Stomach smooth muscle (tissue), 2 donors: Measurements from ENCODE around the gene SYT5.

ENCODE experiments used
- H3K27ac ChIP-seq: one replicate; pipeline ENCODE4 v1.7.0; 2013; ENCODE audit warnings: mild to moderate bottlenecking, low read length, inconsistent platforms
- H3K27me3 ChIP-seq, 2 donors: one replicate each; pipeline ENCODE4 v1.7.0; 2013; ENCODE audit warnings: low read length in 2 of 2; ENCODE audit not compliant: insufficient read depth in 2 of 2, control insufficient read depth in 1 of 2
- H3K36me3 ChIP-seq, 2 donors: one replicate each; pipeline ENCODE4 v1.7.0; 2013; ENCODE audit warnings: low read length in 2 of 2; ENCODE audit not compliant: control insufficient read depth in 2 of 2, insufficient read depth in 2 of 2
- H3K4me1 ChIP-seq: one replicate; pipeline ENCODE4 v1.7.0; 2013; ENCODE audit warnings: low read length; ENCODE audit not compliant: control insufficient read depth, insufficient read depth
- H3K4me3 ChIP-seq, 2 donors: one replicate each; pipeline ENCODE4 v1.7.0; 2013; ENCODE audit warnings: low read length in 2 of 2
- H3K9ac ChIP-seq, 2 donors: one replicate each; pipeline ENCODE4 v1.7.0; 2013; ENCODE audit warnings: low read length in 2 of 2, mild to moderate bottlenecking in 1 of 2
- H3K9me3 ChIP-seq, 2 donors: one replicate each; pipeline ENCODE4 v1.7.0; 2013; ENCODE audit warnings: low read length in 2 of 2; ENCODE audit not compliant: control insufficient read depth in 2 of 2
- donor health status: healthy.
- donor health status: Pancreatic carcinoma.

SYT5 gene

DNA sequence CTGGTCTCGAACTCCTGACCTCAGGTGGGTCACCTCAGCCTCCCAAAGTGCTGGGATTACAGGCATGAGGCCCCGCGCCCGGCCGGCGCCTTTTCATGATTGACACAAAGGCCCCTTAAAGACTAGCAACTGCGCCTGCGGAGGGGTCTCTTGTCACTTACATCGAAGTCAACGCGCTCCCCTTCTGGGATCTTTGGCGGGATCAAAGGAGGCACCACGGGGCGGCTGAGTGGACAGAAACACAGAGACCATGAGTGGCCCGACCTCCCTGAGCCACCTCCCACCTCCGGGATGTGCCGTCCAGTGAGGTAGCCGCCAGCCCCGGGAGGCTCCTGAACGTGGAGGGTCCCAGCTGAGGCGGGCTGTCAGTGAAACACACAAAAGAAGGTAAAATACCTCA lies 38.4 kb downstream of the SYT5 start:
- peaks cover 3% of the 10 kb centered on the region for H3K4me1 ChIP-seq
- H3K27ac ChIP-seq: no peak overlapping the region
- H3K27me3 ChIP-seq: peaks cover 45 to 47% of the 10 kb centered on the region in 2 donors
- no peaks in the 10 kb centered on the region for H3K9me3 ChIP-seq
- no peaks in the 10 kb centered on the region for H3K36me3 ChIP-seq
- no peak overlapping the region for H3K9ac ChIP-seq
- no peak overlapping the region for H3K4me3 ChIP-seq

DNA sequence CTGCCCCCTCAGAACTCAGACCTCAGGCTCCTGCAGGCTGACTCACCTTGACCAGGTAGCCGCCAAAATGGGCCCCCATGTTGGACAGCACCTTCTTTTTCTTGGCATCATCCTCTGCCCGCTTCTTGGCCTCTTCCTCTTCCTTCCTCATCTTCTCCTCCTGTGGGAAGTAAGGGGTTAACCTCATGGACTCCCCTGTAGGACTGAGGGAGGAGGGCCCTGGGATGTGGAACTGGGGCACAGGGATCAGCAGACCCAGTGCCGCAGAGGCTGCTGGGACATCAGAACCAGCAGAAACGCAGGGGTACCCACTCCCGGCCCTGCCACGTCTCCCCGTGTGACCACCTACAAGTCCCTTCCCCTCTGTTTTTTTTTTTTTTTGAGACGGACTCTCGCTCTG lies 42.2 kb downstream of the SYT5 start:
- no peak overlapping the region for H3K9ac ChIP-seq
- peaks cover 35 to 36% of the 10 kb centered on the region in 2 donors for H3K27me3 ChIP-seq
- H3K4me3 ChIP-seq: no peak overlapping the region
- no peaks in the 10 kb centered on the region for H3K36me3 ChIP-seq
- H3K27ac ChIP-seq: no peak overlapping the region
- H3K9me3 ChIP-seq: no peaks in the 10 kb centered on the region
- H3K4me1 ChIP-seq: peaks cover 3% of the 10 kb centered on the region

DNA sequence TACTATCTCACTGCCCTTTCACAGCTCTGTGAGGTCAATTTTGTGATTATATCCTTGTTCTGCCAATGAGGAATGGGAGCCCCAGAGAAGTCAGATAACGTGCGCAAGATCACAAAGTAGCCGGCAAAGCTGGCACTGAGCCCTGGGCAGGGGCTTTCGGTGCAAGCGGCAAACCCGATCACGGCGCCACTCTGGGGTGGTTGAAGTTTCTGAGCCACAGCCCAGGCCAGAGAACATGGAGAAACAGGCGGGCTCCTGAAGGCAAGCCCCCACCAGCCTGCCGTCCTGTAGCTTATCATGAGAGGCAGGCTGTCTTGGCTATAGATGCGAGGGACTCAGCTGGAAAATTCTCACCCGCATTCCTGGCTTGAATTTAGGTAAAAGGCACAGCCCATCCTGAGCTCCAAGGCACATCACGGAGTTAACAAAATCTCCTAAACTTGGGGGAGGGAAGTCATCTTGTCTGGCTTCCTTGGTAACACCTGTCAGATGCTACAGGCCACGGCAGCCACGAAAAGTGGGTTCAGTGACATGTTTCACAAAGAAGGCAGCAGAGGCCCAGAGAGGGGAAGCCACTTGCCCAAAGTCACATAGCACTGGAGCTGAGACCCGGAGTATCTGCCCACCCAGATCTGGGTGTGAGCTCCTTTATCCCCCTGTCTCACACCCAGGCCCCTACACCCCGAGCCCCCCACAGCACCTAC lies 43.5 kb downstream of the SYT5 start:
- Histone ChIP-seq H3K27ac (no peak overlapping the region), H3K9ac (no peak overlapping the region), H3K4me3 (no peak overlapping the region), H3K9me3 (no peaks in the 10 kb centered on the region), H3K36me3 (no peaks in the 10 kb centered on the region), H3K27me3 (peaks cover 28 to 34% of the 10 kb centered on the region in 2 donors), H3K4me1 (peaks cover 3% of the 10 kb centered on the region)

DNA sequence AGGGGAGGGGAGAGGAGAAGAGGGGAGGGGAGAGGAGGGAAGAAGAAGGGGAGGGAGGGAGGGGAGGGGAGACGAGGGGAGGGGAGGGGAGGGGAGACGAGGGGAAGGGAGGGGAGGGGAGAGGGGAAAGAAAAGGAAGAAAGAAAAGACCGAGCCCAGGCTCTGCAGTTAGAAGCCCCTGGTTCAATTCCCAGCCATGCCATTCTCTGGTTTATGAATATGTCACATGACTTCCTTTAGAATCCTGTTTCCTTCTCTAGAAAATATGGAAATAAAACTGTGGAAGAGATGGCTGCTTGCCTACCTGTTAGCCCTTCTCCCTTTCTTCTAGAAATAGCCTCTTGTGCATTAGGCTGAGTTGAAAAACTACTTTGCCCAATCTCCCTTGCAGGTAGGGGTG lies 45.4 kb downstream of the SYT5 start:
- Histone ChIP-seq H3K27me3 (peaks cover 30 to 31% of the 10 kb centered on the region in 2 donors), H3K27ac (no peak overlapping the region), H3K4me1 (no peaks in the 10 kb centered on the region)

DNA sequence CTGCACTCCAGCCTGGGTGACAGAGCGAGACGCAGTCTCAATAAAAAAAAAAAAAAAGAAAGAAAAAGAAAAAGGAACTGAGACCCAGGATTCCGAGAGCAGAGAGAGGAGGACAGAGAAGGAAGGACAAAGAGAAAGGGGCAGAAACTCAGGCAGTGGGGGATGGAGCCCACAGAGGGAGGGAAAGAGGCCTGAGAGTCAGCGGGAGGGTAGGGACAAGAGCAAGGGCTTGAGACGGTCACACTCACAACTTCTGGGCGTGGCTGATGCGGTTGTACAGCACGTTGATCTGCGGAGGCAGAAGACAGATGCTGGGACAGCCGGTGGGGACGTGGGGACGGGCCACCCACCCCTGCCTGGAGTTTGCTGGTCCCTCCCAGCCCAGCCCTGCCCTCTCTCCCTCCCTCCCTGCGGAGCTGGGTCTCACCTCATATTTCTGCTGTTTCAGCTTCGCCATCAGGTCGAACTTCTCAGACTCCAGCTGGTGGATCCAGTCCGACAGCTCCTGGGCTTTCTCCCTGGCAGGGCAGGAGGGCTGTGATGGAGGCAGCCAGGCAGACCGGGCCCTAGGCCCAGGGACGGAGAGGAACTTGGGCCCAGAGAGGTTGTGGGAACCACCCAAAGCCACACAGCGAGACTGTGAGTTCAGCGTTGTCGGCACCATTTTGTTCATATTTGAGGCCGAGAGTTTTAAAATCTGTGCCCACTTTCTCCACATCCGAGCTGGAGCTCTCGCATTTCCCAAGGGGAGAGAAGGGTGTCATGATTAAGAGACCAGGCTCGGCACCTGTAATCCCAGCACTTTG lies 46.2 kb downstream of the SYT5 start:
- Histone ChIP-seq H3K4me1 (no peaks in the 10 kb centered on the region), H3K36me3 (no peaks in the 10 kb centered on the region), H3K9ac (no peak overlapping the region), H3K27ac (no peak overlapping the region), H3K9me3 (no peaks in the 10 kb centered on the region), H3K4me3 (no peak overlapping the region), H3K27me3 (peaks cover 29 to 31% of the 10 kb centered on the region in 2 donors)

More for the DNA sequence above, 45.4 kb downstream of the SYT5 start:
- H3K4me3 ChIP-seq: no peak overlapping the region
- no peaks in the 10 kb centered on the region for H3K9me3 ChIP-seq
- no peaks in the 10 kb centered on the region for H3K36me3 ChIP-seq
- H3K9ac ChIP-seq: no peak overlapping the region

DNA sequence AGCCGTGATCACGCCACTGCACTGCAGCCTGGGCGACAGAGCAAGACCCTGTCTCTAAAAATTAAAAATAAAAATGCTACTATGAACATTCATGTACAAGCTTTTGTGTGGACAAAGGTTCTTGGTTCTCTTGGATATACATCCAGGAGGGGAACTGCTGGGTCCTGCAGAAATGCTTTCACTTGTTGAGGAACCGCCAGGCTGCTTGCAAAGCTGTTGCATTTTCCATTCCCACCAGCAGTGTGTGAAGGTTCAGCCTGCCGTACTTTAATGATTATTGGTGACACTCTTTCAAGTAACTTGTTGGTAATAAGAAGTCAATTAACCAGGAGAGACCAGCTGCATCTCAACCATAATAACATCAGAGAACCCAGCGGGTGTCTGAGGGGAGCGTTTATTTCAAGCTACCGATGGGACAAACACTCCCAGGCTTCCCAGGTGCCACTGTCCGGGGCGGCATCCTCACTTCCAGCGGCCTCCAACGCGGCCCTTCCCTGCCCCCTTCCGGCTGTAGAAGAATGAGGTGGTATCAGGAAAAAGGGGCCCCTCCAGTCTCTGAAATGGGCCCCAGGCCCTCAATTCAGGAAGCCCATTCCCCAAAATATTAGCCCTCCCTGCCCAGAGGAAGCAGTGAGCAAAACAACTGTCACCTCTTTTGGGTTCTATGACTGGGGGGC lies 47.5 kb downstream of the SYT5 start:
- Histone ChIP-seq H3K27ac (no peak overlapping the region), H3K36me3 (no peaks in the 10 kb centered on the region), H3K9me3 (no peaks in the 10 kb centered on the region), H3K4me3 (no peak overlapping the region), H3K4me1 (no peaks in the 10 kb centered on the region), H3K27me3 (peaks cover 23 to 26% of the 10 kb centered on the region in 2 donors), H3K9ac (no peak overlapping the region)

DNA sequence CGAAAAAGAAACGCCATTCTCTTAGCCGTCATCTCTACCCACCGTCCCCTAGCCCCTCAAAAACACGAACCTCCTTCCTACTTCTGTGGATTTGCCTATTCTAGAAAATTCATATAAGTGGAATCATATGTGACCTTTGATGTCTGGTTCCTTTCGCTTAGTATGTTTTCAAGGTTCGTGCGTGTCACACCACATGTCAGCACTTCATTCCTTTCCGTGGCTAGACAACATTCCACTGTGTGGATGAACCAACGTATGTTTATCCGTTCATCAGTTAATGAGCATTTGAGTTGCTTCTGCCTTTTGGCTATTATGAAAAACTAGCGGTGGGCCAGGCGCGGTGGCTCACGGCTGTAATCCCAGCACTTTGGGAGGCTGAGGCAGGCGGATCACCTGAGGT lies 48.7 kb downstream of the SYT5 start:
- H3K4me1 ChIP-seq: no peaks in the 10 kb centered on the region
- no peak overlapping the region for H3K27ac ChIP-seq
- peaks cover 18 to 21% of the 10 kb centered on the region in 2 donors for H3K27me3 ChIP-seq
- H3K36me3 ChIP-seq: no peaks in the 10 kb centered on the region
- H3K4me3 ChIP-seq: no peak overlapping the region
- no peaks in the 10 kb centered on the region for H3K9me3 ChIP-seq
- no peak overlapping the region for H3K9ac ChIP-seq
